Measurements from ENCODE around the gene DCC.
"Not testable (repeated sequence)": the region's sequence is repeated elsewhere in the genome, so short reads cannot be mapped to it uniquely, and the experiment has no call there.

DCC gene

DNA sequence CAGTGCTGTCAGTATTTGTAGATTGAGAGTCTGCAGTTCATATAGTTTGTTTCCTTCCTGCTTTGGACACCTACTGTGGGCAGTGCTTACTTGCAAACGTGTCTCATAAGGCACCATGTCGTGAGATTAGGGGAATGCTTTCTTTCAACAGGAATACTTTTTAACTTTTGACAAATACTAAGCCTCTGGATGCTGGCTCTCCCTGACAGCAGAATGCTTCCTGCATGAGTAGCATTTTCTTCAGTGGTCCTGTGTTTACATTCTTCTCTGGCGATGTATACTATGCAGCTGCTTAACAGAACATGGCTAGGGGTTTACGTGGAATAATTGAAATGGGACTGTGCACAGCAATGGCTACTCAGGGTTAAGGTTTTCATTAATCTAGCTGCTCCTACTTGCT, 1077.0 kb downstream of the DCC start:
- DNase-seq (ENCODE audit: low read depth in 2 of 2) = no peak

DNA sequence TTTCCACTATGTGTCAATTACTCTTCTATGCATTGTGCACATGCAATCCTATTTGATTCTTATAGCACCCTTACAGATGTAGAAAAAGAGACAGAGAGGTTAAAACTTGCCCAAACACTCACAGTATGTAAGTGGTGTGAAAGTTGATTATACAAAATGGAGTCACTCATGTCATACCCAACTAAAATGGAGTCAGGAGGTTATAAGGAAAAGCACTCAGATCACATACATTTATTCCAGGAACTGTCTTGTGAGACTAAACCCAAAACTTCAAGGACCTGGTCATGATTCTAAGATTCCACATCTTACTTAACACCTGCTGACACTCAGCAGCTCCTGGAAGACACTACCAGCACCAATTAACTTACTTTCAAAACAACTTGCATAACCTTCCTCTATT, 1081.9 kb downstream of the DCC start:
- DNase-seq (ENCODE audit: low read depth in 2 of 2) = no peak

DNA sequence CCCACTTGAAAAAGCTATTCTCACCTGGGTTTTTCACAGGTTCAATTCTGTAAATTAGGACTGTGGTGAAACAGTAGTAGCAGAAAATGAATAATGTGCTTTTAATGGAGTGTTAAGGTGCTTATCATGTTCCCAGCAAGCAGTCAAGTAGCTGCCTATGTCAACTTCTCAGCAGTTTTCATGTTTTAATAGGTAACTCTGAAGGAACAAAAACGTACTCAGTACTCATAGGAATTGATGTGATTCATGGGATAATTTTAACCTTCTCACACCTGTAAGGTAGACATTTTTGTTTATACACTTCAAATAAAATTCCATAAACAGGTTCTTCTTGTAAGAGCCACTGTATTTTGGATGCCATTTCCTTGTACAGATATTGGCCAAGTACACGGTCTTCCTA, 1082.9 kb downstream of the DCC start:
- no peak for DNase-seq (ENCODE audit: low read depth in 2 of 2)

DNA sequence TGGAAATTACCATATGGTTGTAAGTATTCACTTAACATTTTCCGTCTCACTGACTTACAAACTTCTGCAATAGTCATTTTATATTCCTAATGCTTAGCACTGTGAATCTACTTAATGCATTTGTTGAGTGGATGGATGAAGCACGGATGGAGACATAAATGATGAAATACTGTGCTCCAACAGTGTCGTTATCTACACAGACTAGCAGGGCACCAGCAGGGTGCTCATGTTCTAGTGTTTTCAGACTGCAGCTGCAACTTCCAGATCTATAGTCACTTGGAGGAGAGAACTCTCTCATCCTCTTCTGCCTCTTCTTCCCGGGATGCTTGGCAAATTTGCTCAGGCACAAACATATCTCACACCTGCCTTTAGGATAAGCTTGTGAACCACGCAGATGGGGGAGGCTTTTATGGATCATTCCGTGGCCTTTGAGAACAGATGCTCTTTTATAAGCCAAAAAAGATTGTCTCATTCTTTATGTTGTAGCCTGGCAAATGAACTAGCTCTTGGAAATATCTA, 1086.7 kb downstream of the DCC start:
- no peak for DNase-seq (ENCODE audit: low read depth in 2 of 2)

DNA sequence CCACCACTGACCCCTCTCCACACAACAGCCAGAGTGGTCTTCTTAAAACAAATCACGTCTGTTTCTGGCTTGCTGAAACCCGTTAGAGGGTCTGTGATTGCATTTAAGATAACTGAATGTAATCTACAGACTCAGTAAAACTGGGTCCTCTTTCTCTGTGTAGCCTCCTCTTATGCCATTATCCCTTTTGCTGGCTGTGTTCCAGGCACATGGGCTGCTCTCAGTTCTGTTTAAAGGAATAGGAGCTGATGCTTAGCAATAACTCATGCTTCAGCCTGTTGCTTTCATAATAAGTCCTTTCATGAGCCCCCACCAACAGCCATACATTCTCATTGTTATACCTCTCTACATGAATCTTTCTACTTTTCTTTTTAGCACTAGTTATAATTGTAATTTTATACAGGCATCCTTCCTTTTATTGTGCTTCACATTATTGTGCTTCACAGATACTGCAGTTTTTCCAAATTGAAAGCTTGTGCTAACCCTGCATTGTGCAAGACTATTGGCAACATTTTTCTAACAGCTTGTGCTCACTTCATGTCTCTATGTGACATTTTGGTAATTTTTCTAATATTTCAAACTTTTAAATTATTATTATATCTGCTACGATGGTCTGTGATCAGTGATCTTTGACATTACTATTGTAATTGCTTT, 1101.9 kb downstream of the DCC start:
- no peak for DNase-seq (ENCODE audit: low read depth in 2 of 2)

DNA sequence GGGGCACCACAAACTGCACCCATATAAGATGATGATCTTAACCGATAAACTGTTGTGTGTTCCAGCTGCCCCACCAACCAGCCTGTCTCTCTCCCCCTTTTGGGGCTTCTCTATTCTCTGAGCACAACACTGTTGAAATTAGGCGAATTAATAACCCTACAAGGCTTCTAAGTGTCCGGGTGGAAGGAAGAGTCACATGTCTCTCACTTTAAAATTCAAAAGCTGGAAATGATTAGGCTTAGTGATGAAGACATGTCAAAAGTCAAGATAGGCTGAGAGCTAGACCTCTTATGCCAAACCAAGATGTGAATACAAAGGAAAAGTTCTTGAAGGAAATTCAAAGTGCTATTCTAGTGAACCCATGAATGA, 1102.4 kb downstream of the DCC start:
- no peak for DNase-seq (ENCODE audit: low read depth in 2 of 2)

DNA sequence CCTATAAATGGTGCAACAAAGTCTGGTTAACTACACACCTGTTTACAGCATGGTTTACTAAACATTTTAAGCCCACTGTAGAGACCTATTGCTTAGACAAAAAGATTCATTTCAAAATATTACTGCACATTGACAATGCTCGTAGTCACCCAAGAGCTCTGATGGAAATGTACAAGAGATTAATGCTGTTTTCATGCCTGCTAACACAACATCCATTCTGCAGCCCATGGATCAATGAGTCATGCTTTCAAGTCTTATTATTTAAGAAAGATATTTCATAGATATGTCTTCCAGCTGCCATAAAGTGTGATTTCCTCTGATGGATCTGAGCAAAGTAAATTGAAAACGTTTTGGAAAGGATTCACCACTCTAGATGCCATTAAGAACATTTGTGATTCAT, 1103.3 kb downstream of the DCC start:
- DNase-seq (ENCODE audit: low read depth in 2 of 2) = no peak

DNA sequence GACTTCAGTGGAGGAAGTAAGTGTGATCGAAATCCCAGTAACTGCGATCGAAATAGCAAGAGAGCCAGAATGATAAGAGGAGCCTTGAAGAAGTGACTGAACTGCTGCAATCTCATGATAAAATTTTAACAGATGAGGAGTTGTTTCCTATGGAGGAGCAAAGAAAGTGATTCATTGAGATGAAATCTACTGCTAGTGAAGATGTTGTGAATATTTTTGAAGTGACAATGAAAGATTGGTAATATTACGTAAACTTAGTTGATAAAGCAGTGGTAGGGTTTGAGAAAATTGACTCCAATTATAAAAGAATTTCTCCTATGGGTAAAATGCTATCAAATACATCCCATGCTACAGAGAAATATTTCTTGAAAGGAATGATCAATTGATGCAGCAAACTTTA, 1103.8 kb downstream of the DCC start:
- no peak for DNase-seq (ENCODE audit: low read depth in 2 of 2)

DNA sequence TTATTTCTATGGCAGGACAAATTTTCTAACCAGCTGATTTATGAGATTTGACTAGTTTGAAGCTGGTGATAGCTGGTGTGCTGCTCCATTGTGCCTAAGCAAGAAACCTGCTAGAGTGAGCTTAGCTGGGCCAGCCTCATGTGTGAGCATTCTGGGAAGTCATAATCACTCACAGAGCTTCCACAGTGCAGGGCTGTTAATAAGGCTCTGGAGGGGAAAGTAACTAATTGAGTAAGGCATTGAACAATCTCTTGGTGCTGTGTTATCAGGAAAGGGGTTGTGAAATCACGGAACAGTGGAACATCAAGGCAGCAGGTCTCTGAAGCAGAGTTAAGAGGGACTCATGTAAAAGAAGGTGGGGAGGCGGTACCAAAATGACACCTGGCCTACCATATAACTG, 1111.9 kb downstream of the DCC start:
- no peak for DNase-seq (ENCODE audit: low read depth in 2 of 2)

DNA sequence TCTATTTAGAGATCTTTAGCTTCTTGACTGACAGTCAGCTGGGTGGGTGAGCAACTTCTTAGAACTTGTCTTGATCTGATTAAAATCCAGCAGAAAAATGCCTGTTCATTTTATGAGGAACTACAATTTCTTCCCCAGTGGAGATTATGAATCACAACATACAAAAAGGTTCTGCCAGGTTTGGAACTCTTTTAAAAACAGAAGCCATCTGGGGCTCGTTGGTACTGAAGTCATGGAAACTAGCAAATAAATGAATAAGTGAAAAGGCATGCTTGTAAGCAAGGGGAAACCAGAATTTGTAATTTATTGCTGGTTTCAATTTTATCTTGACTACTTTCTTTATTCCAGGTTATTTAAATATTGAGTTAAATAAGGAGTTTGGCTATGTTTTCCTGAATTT, 1117.1 kb downstream of the DCC start:
- DNase-seq (ENCODE audit: low read depth in 2 of 2) = no peak

DNA sequence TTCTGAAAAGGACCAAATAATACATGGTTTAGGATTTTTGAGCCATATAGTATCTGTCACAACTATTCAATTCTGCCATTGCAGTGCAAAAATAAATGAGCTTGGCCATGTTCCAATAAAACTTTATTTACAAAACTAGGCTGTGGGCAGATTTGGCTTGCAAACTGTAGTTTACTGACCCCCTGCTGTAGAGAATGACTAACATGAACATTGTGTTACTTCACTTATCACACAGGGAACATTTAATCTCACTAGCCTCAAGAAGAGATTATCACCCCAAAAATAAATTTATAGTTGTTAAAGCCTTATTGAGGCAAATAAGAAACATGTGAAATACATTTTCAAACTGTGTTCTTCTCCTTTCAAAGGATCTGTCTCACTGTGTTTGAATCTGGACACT, 1118.3 kb downstream of the DCC start:
- DNase-seq (ENCODE audit: low read depth in 2 of 2) = no peak

DNA sequence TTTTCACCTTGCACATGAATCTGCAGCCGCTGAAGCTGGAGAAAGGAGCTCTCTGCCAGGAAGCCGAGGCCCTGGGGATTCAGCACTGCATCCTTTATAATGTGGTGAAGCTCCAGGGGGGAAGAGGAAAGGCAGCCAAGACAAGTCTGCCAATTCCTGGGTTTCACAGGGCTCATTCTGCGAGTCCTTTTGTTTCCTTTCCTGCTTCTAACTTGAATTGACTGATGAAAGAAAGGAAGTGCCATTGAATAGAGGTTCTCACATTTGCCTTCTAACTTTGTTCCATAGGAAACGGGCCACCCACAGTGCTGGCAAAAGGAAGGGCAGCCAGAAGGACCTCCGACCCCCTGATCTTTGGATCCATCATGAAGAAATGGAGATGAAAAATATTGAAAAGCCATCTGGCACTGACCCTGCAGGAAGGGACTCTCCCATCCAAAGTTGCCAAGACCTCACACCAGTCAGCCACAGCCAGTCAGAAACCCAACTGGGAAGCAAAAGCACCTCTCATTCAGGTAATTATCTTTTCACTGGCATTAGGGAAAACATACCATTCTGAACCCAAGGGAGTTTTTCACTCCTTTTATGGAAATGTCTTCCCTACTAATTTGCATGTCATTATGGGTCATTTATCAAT, 1119.1 kb downstream of the DCC start:
- DNase-seq (ENCODE audit: low read depth in 2 of 2) = no peak

DNA sequence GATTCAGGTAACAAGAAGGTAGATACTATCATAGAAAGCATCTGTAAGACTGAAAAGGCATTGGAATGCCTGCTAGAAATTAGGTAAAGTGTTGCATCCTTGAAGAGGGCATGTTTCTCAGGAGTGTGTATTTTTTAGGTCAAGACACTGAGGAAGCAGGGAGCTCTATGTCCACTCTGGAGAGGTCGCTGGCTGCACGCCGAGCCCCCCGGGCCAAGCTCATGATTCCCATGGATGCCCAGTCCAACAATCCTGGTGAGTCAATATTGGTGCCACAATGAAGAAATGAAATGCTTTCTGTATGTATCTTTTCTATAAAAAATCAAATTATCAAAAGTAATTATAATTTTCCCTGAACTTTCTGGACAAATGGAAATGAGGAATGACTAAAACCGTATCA, 1127.8 kb downstream of the DCC start:
- DNase-seq (ENCODE audit: low read depth in 2 of 2) = no peak

DNA sequence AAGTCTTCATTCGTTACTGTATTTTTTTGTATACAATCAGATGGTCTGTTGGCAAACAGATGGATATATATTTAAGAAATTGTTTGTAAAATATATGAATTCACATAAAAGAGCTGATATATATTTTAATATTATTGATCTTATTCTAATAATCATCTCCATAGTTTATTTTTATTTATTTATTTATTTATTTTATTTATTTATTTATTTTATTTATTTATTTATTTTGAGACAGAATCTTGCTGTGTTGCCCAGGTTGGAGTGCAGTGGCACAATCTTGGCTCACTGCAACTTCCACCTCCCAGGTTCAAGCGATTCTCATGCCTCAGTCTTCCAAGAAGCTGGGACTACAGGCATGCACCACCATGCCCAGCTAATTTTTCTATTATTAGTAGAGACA, 1128.2 kb downstream of the DCC start:
- not testable (repeated sequence) for DNase-seq (ENCODE audit: low read depth in 2 of 2)

DNA sequence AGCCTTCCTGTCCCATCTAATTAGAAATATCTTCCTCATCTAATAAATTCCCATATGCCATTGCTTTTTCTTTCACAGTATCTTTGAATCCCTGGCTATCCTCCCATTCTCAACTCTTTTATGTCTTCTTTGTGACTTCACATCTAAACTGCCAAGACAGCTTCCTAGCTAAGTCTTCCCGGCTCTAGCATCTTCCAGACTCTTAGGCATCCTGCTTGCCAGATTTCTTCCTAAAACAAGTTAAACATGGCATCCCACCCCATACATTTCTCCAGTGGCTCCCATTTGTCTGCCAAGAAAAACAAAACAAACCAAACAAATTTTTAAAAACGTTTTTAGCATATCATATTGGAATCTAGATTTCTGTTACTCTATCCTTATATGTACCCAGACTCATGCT, 1132.5 kb downstream of the DCC start:
- no peak for DNase-seq (ENCODE audit: low read depth in 2 of 2)

DNA sequence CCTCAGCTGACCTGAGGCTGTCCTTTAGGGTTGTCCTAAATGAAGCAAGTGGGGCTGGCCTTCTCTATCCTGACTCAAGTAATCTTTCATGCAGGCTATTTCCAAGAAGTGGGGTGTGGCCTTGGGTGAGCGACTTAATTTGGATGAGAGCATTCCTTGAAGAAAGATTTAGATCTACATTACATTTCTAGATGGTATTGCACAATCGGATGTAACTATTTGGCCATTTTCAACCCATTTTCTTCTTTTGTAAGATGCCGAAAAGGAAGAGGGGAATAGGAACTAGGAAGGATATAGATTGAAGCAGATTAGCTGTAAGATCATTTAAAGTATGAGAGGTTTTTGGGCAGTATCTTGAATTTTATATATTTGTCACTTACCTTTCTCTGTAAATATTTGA, 1138.2 kb downstream of the DCC start:
- no peak for DNase-seq (ENCODE audit: low read depth in 2 of 2)

DNA sequence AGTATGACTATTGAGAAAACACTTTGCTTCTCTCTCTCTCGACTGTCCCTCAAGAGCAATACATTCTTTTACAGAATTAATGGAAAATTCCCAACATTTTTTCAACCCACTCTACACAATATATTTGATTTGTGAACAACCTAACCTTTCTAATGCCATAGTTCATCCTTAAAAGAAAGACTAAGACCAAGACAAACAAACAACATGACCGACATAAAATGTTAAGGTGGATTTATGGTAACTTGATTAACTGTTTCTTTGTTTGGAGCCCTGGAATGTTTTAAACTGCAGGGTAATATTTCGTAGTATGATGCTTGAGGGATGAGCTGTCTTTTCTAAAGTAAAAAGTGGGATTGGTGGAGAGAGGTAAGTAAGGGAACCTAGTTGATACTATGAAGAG, 1146.3 kb downstream of the DCC start:
- DNase-seq (ENCODE audit: low read depth in 2 of 2) = no peak

DNA sequence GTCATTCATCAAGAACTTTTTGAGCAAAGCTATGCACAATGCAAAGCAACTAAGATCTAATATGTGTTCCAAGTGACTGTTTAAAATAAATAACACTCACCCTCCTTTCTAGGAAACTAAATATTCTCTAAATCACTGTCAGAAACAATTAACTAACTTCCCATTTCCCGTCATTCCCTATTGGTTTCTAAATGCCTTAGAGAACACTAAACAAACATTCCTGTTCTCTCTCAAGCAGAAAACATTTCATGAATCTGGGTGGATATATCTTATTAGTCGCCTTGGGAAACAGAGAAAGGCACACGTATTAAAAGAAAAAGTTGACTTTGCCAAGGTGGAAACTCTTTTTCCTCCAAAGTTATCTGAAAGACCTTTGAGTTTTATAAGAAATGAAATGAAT, 1149.3 kb downstream of the DCC start:
- no peak for DNase-seq (ENCODE audit: low read depth in 2 of 2)

DNA sequence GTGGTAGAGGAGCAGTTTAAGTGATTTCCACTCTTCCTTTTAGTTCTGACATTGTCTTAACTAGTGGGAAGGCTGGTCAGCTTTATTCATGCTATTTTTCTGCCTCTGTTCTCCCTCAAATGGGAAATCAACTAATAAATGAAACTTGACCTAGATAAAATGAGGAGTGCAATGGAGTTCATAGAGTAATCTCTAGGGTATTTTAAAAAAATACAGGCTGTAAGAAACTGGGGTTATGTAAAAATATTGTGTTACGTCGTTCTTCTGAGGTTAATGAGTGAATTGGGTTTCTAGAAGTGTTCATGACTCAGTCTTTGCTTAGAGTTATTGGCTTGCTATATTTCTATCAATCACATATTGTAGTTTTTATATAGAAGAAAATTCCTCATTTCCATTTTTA, 1150.0 kb downstream of the DCC start:
- no peak for DNase-seq (ENCODE audit: low read depth in 2 of 2)

DNA sequence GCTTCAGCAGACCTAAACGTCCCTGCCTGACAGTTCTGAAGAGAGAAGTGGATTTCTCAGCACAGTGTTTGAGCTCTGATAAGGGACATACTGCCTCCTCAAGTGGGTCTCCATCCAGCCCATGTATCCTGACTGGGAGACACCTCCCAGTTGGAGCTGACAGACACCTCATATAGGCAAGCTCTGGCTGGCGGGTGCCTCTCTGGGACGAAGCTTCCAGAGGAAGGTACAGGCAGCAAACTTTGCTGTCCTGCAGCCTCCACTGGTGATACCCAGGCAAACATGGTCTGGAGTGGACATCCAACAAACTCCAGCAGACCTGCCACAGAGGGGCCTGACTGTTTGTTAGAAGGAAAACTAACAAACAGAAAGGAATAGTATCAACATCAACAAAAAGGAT, 1156.0 kb downstream of the DCC start:
- DNase-seq (ENCODE audit: low read depth in 2 of 2) = no peak

DNA sequence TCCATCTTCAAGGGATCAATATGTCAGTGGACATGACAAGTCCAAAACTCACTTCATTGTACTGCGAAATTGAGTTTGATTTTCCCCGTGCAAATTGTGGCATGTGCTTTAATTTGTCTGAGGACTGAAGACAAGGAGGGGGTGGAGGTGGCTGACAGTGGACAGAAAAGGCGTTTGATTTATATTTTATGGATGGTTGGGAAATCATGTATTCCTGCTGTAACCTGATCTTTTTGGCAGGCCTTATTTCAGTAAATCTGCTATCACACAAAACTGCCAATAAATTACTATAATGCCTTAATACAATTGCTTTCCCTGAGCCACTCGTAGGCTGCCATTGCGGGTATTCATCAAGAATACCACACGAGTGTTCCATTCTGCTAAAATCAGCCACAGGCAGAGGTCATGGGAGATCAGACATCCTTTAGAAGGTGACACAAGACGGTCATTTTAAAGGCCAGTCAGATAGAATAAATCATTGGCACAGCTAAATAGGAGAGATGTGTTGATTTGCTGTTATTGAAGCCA, 1164.0 kb downstream of the DCC start:
- no peak for DNase-seq (ENCODE audit: low read depth in 2 of 2)

DNA sequence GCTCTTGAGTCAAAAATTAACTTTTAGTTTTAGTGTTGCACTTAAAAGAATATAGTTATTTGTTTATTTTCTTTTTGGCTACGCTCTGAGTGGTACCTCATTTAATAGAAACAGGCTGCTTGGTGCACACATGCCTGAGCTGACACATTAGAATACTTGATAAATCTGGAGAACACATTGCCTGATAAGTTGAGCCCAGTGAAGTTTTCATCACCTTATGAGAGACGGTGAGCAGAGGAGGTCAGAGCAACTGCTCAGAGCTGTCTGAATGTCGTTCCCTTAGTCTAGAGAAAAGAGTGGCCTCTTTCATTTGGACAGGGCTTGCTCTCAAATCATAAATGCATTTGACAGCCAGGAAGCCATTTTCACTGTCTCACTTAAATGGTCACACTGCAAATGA, 1168.5 kb downstream of the DCC start:
- DNase-seq (ENCODE audit: low read depth in 2 of 2) = no peak

DNA sequence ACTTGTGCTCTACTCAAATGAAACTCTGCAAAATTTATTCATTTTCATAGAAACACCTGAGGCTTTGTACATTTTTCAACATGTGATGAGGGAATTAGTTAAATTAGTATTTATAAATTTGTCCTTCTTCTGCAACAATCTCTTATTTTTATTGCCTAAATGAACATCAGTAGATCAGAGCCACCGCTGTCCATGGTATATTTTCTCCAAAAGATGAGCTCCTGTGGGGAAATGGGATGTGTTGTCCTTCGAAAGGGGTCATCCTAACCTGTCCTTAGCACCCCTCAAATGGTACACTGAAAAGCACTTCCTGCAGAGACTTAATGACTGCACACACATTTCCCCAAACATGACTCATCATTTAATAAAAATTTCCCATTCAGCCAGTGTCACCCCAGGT, 1169.9 kb downstream of the DCC start:
- DNase-seq (ENCODE audit: low read depth in 2 of 2) = no peak

DNA sequence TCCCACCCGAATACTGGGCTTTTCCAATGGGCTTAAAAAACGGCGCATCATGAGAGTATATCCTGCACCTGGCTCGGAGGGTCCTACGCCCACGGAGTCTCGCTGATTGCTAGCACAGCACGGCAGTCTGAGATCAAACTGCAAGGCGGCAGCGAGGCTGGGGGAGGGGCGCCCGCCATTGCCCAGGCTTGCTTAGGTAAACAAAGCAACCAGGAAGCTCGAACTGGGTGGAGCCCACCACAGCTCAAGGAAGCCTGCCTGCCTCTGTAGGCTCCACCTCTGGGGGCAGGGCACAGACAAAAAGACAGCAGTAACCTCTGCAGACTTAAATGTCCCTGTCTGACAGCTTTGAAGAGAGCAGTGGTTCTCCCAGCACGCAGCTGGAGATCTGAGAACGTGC, 1171.7 kb downstream of the DCC start:
- DNase-seq (ENCODE audit: low read depth in 2 of 2) = not testable (repeated sequence)

All from stimulated activated CD4-positive, alpha-beta T cell treated with anti-CD3 and anti-CD28 coated beads, Interleukin-1b, Interleukin-23, amount 100 ng/mL, for 1 hour (primary cell).